Transverse colon (tissue), 4 donors: ENCODE results near the gene PRR30. TPM values are rescaled to one million over a fixed set of nuclear protein-coding genes. Genes with fewer than 3 reads are reported as not detected.

Experiments used
- DNase-seq: peaks from one replicate; pipeline ENCODE4 v3.0.0-alpha.2; 2019
- H3K27ac ChIP-seq, 4 donors: fragments of 200-600 bp; sonication (generic); 2 replicates each; pipeline ENCODE4 v1.5.1; 2016 to 2018; ENCODE audit warnings: inconsistent platforms in 4 of 4
- H3K27me3 ChIP-seq: fragments of 200-600 bp; sonication (generic); 2 replicates; pipeline ENCODE4 v1.5.1; 2017; ENCODE audit warnings: inconsistent platforms
- H3K36me3 ChIP-seq, 4 donors: fragments of 200-600 bp; sonication (generic); 2 replicates each; pipeline ENCODE4 v1.5.1; 2017 to 2019; ENCODE audit warnings: inconsistent platforms in 4 of 4
- H3K4me1 ChIP-seq, 4 donors: fragments of 200-600 bp; sonication (generic); 2 replicates each; pipeline ENCODE4 v1.5.1; 2017 to 2020; ENCODE audit warnings: inconsistent platforms in 4 of 4
- H3K4me3 ChIP-seq, 4 donors: fragments of 200-600 bp; sonication (generic); 1 replicate in 1 of 4; 2 replicates in 3 of 4; pipeline versions ENCODE4 v1.5.1 to v1.6.1; 2017 to 2019; ENCODE audit warnings: inconsistent platforms in 4 of 4
- H3K9me3 ChIP-seq, 2 donors: fragments of 200-600 bp; sonication (generic); 2 replicates each; pipeline ENCODE4 v1.5.1; 2017 to 2019; ENCODE audit warnings: inconsistent platforms in 2 of 2
- CTCF ChIP-seq, 5 experiments: fragments of 200-600 bp in 3 of 5; fragments of 450-650 bp in 2 of 5; sonication (generic) in 3 of 5; IDR thresholded peaks; 1 replicate in 2 of 5; 2 replicates in 3 of 5; pipeline ENCODE4 v1.5.1; 2016 to 2017; ENCODE audit warnings: antibody characterized with exemption in 5 of 5, inconsistent platforms in 3 of 5, mild to moderate bottlenecking in 2 of 5, moderate library complexity in 1 of 5
- EP300 ChIP-seq: sonication (generic); formaldehyde crosslinking; IDR thresholded peaks from one replicate; pipeline ENCODE4 v1.6.1; 2017; ENCODE audit warnings: antibody characterized with exemption, low read depth
- POLR2A ChIP-seq: fragments of 450-650 bp; IDR thresholded peaks from one replicate; pipeline ENCODE4 v1.6.1; 2016; ENCODE audit warnings: antibody characterized with exemption, mild to moderate bottlenecking, moderate library complexity
- POLR2AphosphoS5 ChIP-seq, 3 donors: sonication (generic); formaldehyde crosslinking; IDR thresholded peaks; one replicate each; pipeline ENCODE4 v1.6.1; 2016; ENCODE audit warnings: antibody characterized with exemption in 3 of 3
- WGBS, 2 donors: methylation state at CpG; one replicate each; pipeline ENCODE4 v1.1.5; 2018; ENCODE audit warnings: low coverage in 1 of 2; 5-methylcytosine and 5-hydroxymethylcytosine counted together
- in situ Hi-C, 4 donors: fragments of 200-750 bp; cut with MboI; loops; one replicate each; pipeline versions ENCODE4 v1.15.0 to v1.15.1; 2017; ENCODE audit warnings: low sequenced_read_pairs in 3 of 4, low pct_ligation_motif_present in 1 of 4, low pct_unique_long_range_greater_than_20kb in 1 of 4
- intact Hi-C: fragments of 100-400 bp; cut with DNase I; formaldehyde crosslinking; loops from one replicate; pipeline ENCODE4 v1.15.1; 2023; ENCODE audit warnings: low total_unique reads
- total RNA-seq, 4 donors: library from RNA; depleted of rRNA; stranded (reverse); fragments of >200 nt; gene quantifications; one replicate each; pipeline ENCODE4 v1.1.0, GENCODE V29; 2016

PRR30 gene
- total RNA-seq, 4 donors from 2014 or later, result not detected

- in situ Hi-C loops, result loop anchor here in 3 of 4 donors (25.0 kb wide), 1 partner anchor 131 kb away; the partner anchor contains the start of gene MAPRE3 (in 3 of the 3)
Measured at GRCh38 chr2:27093430-27094352, 45.5 kb downstream of the PRR30 start.

GRCh38 chr2:27092696-27093429 is 46.3 kb downstream of the PRR30 start:
- no peak for DNase-seq
- H3K4me3 ChIP-seq, result no peak overlapping the region
- no peaks in the 10 kb centered on the region for H3K9me3 ChIP-seq
- WGBS, 2 donors, result 52% methylated on average over 6 of the region's 10 CpGs; no CpG with 5 or more reads in 1 of the 2 donors
- intact Hi-C loops (no loop called here), in situ Hi-C loops (loop anchor here in 3 of 4 donors (25.0 kb wide), 1 partner anchor 131 kb away; the partner anchor contains the start of gene MAPRE3 (in 3 of the 3))
- no peaks in the 10 kb centered on the region for H3K27me3 ChIP-seq
- no peaks in the 10 kb centered on the region for H3K36me3 ChIP-seq
- TF ChIP-seq CTCF (IDR thresholded peaks at IDR 0.05) (no peak), POLR2A (no peak), POLR2AphosphoS5 (IDR thresholded peaks at IDR 0.05) (no peak), EP300 (no peak)
- H3K4me1 ChIP-seq, result peaks cover 3 to 14% (median 9%) of the 10 kb centered on the region in 4 donors
- no peak overlapping the region for H3K27ac ChIP-seq

More at GRCh38 chr2:27093430-27094352, 45.5 kb downstream of the PRR30 start:
- Histone ChIP-seq H3K27me3 (no peaks in the 10 kb centered on the region), H3K27ac (no peak overlapping the region), H3K36me3 (no peaks in the 10 kb centered on the region), H3K9me3 (no peaks in the 10 kb centered on the region), H3K4me3 (no peak overlapping the region), H3K4me1 (peaks cover 3 to 14% (median 9%) of the 10 kb centered on the region in 4 donors)
- intact Hi-C loops, result no loop called here
- 77% methylated on average over 6 of the region's 6 CpGs; no CpG with 5 or more reads in 1 of the 2 donors for WGBS, 2 donors
- TF ChIP-seq EP300 (no peak), POLR2A (no peak), POLR2AphosphoS5 (IDR thresholded peaks at IDR 0.05) (no peak), CTCF (IDR thresholded peaks at IDR 0.05) (no peak)
- no peak for DNase-seq

GRCh38 chr2:27091746-27092695 is 47.2 kb downstream of the PRR30 start:
- Histone ChIP-seq H3K4me3 (no peak overlapping the region), H3K9me3 (no peaks in the 10 kb centered on the region), H3K36me3 (no peaks in the 10 kb centered on the region), H3K27ac (no peak overlapping the region), H3K4me1 (peaks cover 9 to 22% (median 15%) of the 10 kb centered on the region in 4 donors), H3K27me3 (no peaks in the 10 kb centered on the region)
- no peak for TF ChIP-seq EP300
- TF ChIP-seq CTCF (IDR thresholded peaks at IDR 0.05), result no peak
- TF ChIP-seq POLR2AphosphoS5 (IDR thresholded peaks at IDR 0.05), result no peak
- no peak for TF ChIP-seq POLR2A
- in situ Hi-C loops, result loop anchor here in 3 of 4 donors (25.0 kb wide), 1 partner anchor 130 kb away; the partner anchor contains the start of gene MAPRE3 (in 3 of the 3)
- DNase-seq, result no peak
- intact Hi-C loops, result no loop called here
- WGBS, 2 donors, result 75 to 80% methylated on average over 7 to 25 of the region's 25 CpGs
